Breast epithelium (tissue), 4 donors: Measurements from ENCODE around the gene HCFC1. TPM values are rescaled to one million over a fixed set of nuclear protein-coding genes. Genes with fewer than 3 reads are reported as not detected.

Source experiments
- DNase-seq, 2 donors: peaks; one replicate each; pipeline ENCODE4 v3.0.0-alpha.2; 2019; ENCODE audit warnings: low spot score in 2 of 2
- H3K27ac ChIP-seq, 2 donors: fragments of 200-600 bp; sonication (generic) in 1 of 2; one replicate each; pipeline ENCODE4 v1.5.1; 2016 to 2019; ENCODE audit warnings: mild to moderate bottlenecking in 1 of 2
- H3K27me3 ChIP-seq, 2 donors: fragments of 200-600 bp; sonication (generic) in 1 of 2; one replicate each; pipeline versions ENCODE4 v1.5.1 to v1.6.0; 2017 to 2019; ENCODE audit warnings: control low read depth in 1 of 2, mild to moderate bottlenecking in 1 of 2
- H3K36me3 ChIP-seq: fragments of 200-600 bp; one replicate; pipeline ENCODE4 v1.5.1; 2019
- H3K4me1 ChIP-seq, 2 donors: fragments of 200-600 bp; sonication (generic); one replicate each; pipeline ENCODE4 v1.5.1; 2016 to 2019; ENCODE audit warnings: control low read depth in 1 of 2
- H3K4me3 ChIP-seq, 3 donors: fragments of 200-600 bp; sonication (generic); 1 replicate in 2 of 3; 2 replicates in 1 of 3; pipeline ENCODE4 v1.5.1; 2016 to 2019; ENCODE audit warnings: mild to moderate bottlenecking in 3 of 3, moderate library complexity in 2 of 3
- H3K9me3 ChIP-seq, 2 donors: fragments of 200-600 bp; sonication (generic) in 1 of 2; one replicate each; pipeline ENCODE4 v1.5.1; 2016 to 2019; ENCODE audit warnings: control low read depth in 1 of 2
- CTCF ChIP-seq, 3 donors: fragments of 450-650 bp; IDR thresholded peaks; one replicate each; pipeline ENCODE4 v1.5.1; 2016 to 2017; ENCODE audit warnings: antibody characterized with exemption in 3 of 3, mild to moderate bottlenecking in 3 of 3, moderate library complexity in 3 of 3
- POLR2A ChIP-seq: fragments of 450-650 bp; IDR thresholded peaks from one replicate; pipeline ENCODE4 v1.6.1; 2016; ENCODE audit warnings: antibody characterized with exemption, mild to moderate bottlenecking, moderate library complexity
- POLR2AphosphoS5 ChIP-seq, 3 donors: sonication (generic); formaldehyde crosslinking; IDR thresholded peaks; one replicate each; pipeline ENCODE4 v1.6.1; 2017; ENCODE audit warnings: antibody characterized with exemption in 3 of 3
- intact Hi-C: fragments of 100-400 bp; cut with DNase I; formaldehyde crosslinking; loops from one replicate; pipeline ENCODE4 v1.15.1; 2023; ENCODE audit warnings: low total_unique reads
- total RNA-seq, 3 donors: library from RNA; depleted of rRNA; stranded (reverse); fragments of >200 nt; gene quantifications; one replicate each; pipeline ENCODE4 v1.1.0, GENCODE V29; 2016

HCFC1 gene
- 10 to 100 TPM; 20.2 to 23.0 (median 22.6) TPM for total RNA-seq

- Histone ChIP-seq H3K27ac (peak within 1 kb of the TSS; percentile 99 to 100), H3K27me3 (peaks cover 0 to 12% of the 10 kb centered on the region in 2 donors), H3K36me3 (no peaks in the 10 kb centered on the region), H3K9me3 (no peaks in the 10 kb centered on the region), H3K4me3 (peak within 1 kb of the TSS; percentile 73 to 91 (median 82)), H3K4me1 (peaks cover 0 to 15% of the 10 kb centered on the region in 2 donors)
- peak; percentile 39 to 70 (median 46) for TF ChIP-seq POLR2AphosphoS5 (IDR thresholded peaks at IDR 0.05)
- no peak for TF ChIP-seq CTCF (IDR thresholded peaks at IDR 0.05)
- peak; percentile 45 for TF ChIP-seq POLR2A
- DNase-seq, result peak; percentile 87 to 95
- intact Hi-C loops, result no loop called here
Measured at GRCh38 chrX:153971450-153972367, at the start of gene HCFC1. TSS of gene HCFC1 (minus strand) at chrX:153971818. CDS start at chrX:153970840, 978 bp downstream.

- peaks cover 0 to 52% of the 10 kb centered on the region in 2 donors for H3K27me3 ChIP-seq
- H3K9me3 ChIP-seq, result no peaks in the 10 kb centered on the region
- no peak for TF ChIP-seq CTCF (IDR thresholded peaks at IDR 0.05)
- no peak for TF ChIP-seq POLR2A
- TF ChIP-seq POLR2AphosphoS5 (IDR thresholded peaks at IDR 0.05), result no peak
- intact Hi-C loops, result no loop called here
- no peaks in the 10 kb centered on the region for H3K36me3 ChIP-seq
- no peaks in the 10 kb centered on the region for H3K4me1 ChIP-seq
- peak overlapping the region; percentile 80 to 96 for H3K27ac ChIP-seq
- no peak overlapping the region for H3K4me3 ChIP-seq
- DNase-seq, result no peak
Measured at GRCh38 chrX:154021131-154021611, 49.6 kb upstream of the HCFC1 start.

GRCh38 chrX:154020536-154021115 is 49.0 kb upstream of the HCFC1 start:
- TF ChIP-seq POLR2A (no peak), POLR2AphosphoS5 (IDR thresholded peaks at IDR 0.05) (no peak), CTCF (IDR thresholded peaks at IDR 0.05) (no peak)
- Histone ChIP-seq H3K27ac (peak overlapping the region; percentile 80 to 96), H3K4me3 (peak overlapping the region; percentile 45 to 78 (median 62)), H3K36me3 (no peaks in the 10 kb centered on the region), H3K4me1 (no peaks in the 10 kb centered on the region), H3K27me3 (peaks cover 4 to 52% of the 10 kb centered on the region in 2 donors), H3K9me3 (no peaks in the 10 kb centered on the region)
- no peak for DNase-seq
- intact Hi-C loops, result no loop called here

GRCh38 chrX:154019633-154020528 is 48.3 kb upstream of the HCFC1 start, which contains the start of gene IRAK1:
TSS of gene IRAK1 (minus strand) at chrX:154019902. CDS start at chrX:154019812, 90 bp downstream.
- no peaks in the 10 kb centered on the region for H3K4me1 ChIP-seq
- DNase-seq, result no peak
- intact Hi-C loops, result no loop called here
- H3K36me3 ChIP-seq, result no peaks in the 10 kb centered on the region
- H3K27ac ChIP-seq, result peak within 1 kb of the TSS; percentile 80 to 96
- no peaks in the 10 kb centered on the region for H3K9me3 ChIP-seq
- TF ChIP-seq POLR2A (no peak), POLR2AphosphoS5 (IDR thresholded peaks at IDR 0.05) (no peak), CTCF (IDR thresholded peaks at IDR 0.05) (no peak)
- peaks cover 4 to 52% of the 10 kb centered on the region in 2 donors for H3K27me3 ChIP-seq
- H3K4me3 ChIP-seq, result peak within 1 kb of the TSS; percentile 52 to 78 (median 62)
